Loucy (cell line): ENCODE data around the gene TLK1.

Experiments
- CTCF ChIP-seq: fragments of 200-600 bp; sonication (generic); conservative IDR thresholded peaks from 2 replicates; pipeline ENCODE4 v1.5.1; 2014; ENCODE audit warnings: mild to moderate bottlenecking, antibody characterized with exemption, low read length
- EZH2phosphoT487 ChIP-seq: fragments of 200-600 bp; IDR thresholded peaks from 2 replicates; pipeline ENCODE4 v1.6.1; 2018; ENCODE audit warnings: antibody characterized with exemption, mild to moderate bottlenecking, moderate library complexity, borderline replicate concordance

- TF ChIP-seq CTCF (no peak), EZH2phosphoT487 (no peak)
These were observed 18.3 kb downstream of the TLK1 start for GRCh38 chr2:171142398-171142797.
